ENCODE measurements around the gene MSH5.
"Not testable (repeated sequence)": the region's sequence is repeated elsewhere in the genome, so short reads cannot be mapped to it uniquely, and the experiment has no call there.

The MSH5 gene

GRCh38 chr6:31739639-31740396 is at the start of gene MSH5:
Gene MSH5, plus strand, starts transcription at chr6:31740005. Its CDS starts 462 bp downstream, at chr6:31740467.
- DNase-seq: peak; percentile 100

GRCh38 chr6:31690231-31691077 is 49.4 kb upstream of the MSH5 start:
- DNase-seq: no peak

- DNase-seq: no peak
These were observed 48.7 kb upstream of the MSH5 start for GRCh38 chr6:31691078-31691463.

GRCh38 chr6:31691564-31692108 is 48.2 kb upstream of the MSH5 start:
- no peak for DNase-seq

- no peak for DNase-seq
These were observed 47.5 kb upstream of the MSH5 start for GRCh38 chr6:31692353-31692752.

GRCh38 chr6:31692886-31693285 is 46.9 kb upstream of the MSH5 start:
- DNase-seq: no peak

- no peak for DNase-seq
These were observed 46.3 kb upstream of the MSH5 start for GRCh38 chr6:31693535-31693934.

- DNase-seq: no peak
These were observed 42.2 kb upstream of the MSH5 start for GRCh38 chr6:31697555-31697954.

GRCh38 chr6:31700740-31701401 is 38.9 kb upstream of the MSH5 start:
- no peak for DNase-seq

- DNase-seq: no peak
These were observed 38.0 kb upstream of the MSH5 start for GRCh38 chr6:31701666-31702404.

GRCh38 chr6:31702405-31702818 is 37.4 kb upstream of the MSH5 start:
- DNase-seq: peak in 1 of 2 experiments; percentile 70

- DNase-seq: peak; percentile 99
These were observed 36.7 kb upstream of the MSH5 start, which contains the start of gene ABHD16A for GRCh38 chr6:31702819-31703716. Gene ABHD16A, minus strand, starts transcription at chr6:31703324. Its CDS starts 43 bp downstream, at chr6:31703281.

GRCh38 chr6:31705931-31706330 is 33.9 kb upstream of the MSH5 start:
- no peak for DNase-seq

GRCh38 chr6:31706599-31706998 is 33.2 kb upstream of the MSH5 start, which contains the start of gene LY6G6F:
Gene LY6G6F, plus strand, starts transcription at chr6:31706866. Its CDS starts 41 bp downstream, at chr6:31706907.
- DNase-seq: no peak

- DNase-seq: no peak
These were observed 32.1 kb upstream of the MSH5 start for GRCh38 chr6:31707701-31708100.

- DNase-seq: no peak
These were observed 31.6 kb upstream of the MSH5 start for GRCh38 chr6:31708224-31708623.

GRCh38 chr6:31709157-31709556 is 30.6 kb upstream of the MSH5 start:
- not testable (repeated sequence) for DNase-seq

- DNase-seq: no peak
These were observed 29.1 kb upstream of the MSH5 start for GRCh38 chr6:31710523-31711219.

GRCh38 chr6:31711233-31711632 is 28.6 kb upstream of the MSH5 start:
- DNase-seq: peak; percentile 22 to 31

- peak; percentile 40 to 48 for DNase-seq
These were observed 27.5 kb upstream of the MSH5 start for GRCh38 chr6:31712296-31712695.

Data from AML-193 (cell line).